K562 (cell line): Measurements from ENCODE around the gene UBE2I.

ENCODE experiments used
- CTCF ChIP-seq, 3 experiments: IDR thresholded peaks in 2 of 3; conservative IDR thresholded peaks in 1 of 3; 2 replicates each; pipeline ENCODE4 v1.5.1; 2011 to 2012; ENCODE audit warnings: low read length in 3 of 3, mild to moderate bottlenecking in 3 of 3, control low read depth in 2 of 3, improper control_type of control experiment in 1 of 3, inconsistent platforms in 1 of 3, low read depth in 1 of 3, mixed read lengths in 1 of 3, moderate library complexity in 1 of 3; ENCODE audit not compliant: insufficient read depth in 2 of 3
- HDAC2 ChIP-seq: fragments of 450-650 bp; IDR thresholded peaks from 2 replicates; pipeline ENCODE4 v1.6.1; 2016; ENCODE audit warnings: mild to moderate bottlenecking
- KLF13 ChIP-seq: fragments of 450-650 bp; IDR thresholded peaks from 2 replicates; pipeline ENCODE4 v1.6.1; 2016; ENCODE audit warnings: missing genetic modification characterization, low read depth, mild to moderate bottlenecking, missing compliant biosample characterization, moderate library complexity, borderline replicate concordance

GRCh38 chr16:1301562-1301961 lies 7.9 kb upstream of the UBE2I start:
- no peak for TF ChIP-seq HDAC2
- no peak for TF ChIP-seq KLF13 (tag)
- TF ChIP-seq CTCF (IDR thresholded peaks at IDR 0.05 in 2 of 3, conservative IDR thresholded peaks at IDR 0.05 in 1 of 3; ENCODE audit: insufficient read depth in 2 of 3, low read depth in 1 of 3, low read length in 3 of 3) = no peak
